Memory B cell (primary cell): Measurements from ENCODE around the gene SMIM13.

Experiments used
- ATAC-seq: fragments of 150-1000 bp; cut with Tn5 transposase; 2 replicates; pipeline ENCODE4 v1.10.0; 2021; ENCODE audit warnings: low read depth, mild to moderate bottlenecking, moderate library complexity
- DNase-seq, 2 donors: peaks; one replicate each; pipeline ENCODE4 v3.0.0; 2022; ENCODE audit warnings: low spot score in 2 of 2
- H3K27ac Mint-ChIP-seq: one replicate; pipeline ENCODE4 v1.8.0; 2022; ENCODE audit warnings: mild to moderate bottlenecking, moderate library complexity, mixed read lengths
- H3K27me3 Mint-ChIP-seq: one replicate; pipeline ENCODE4 v1.8.0; 2022; ENCODE audit warnings: mixed read lengths
- H3K36me3 Mint-ChIP-seq: one replicate; pipeline ENCODE4 v1.8.0; 2022; ENCODE audit warnings: mild to moderate bottlenecking, mixed read lengths
- H3K4me1 Mint-ChIP-seq: one replicate; pipeline ENCODE4 v1.8.0; 2022; ENCODE audit warnings: mixed read lengths
- H3K4me3 Mint-ChIP-seq: one replicate; pipeline ENCODE4 v1.8.0; 2022; ENCODE audit warnings: mild to moderate bottlenecking, moderate library complexity, mixed read lengths
- H3K9me3 Mint-ChIP-seq: one replicate; pipeline ENCODE4 v1.8.0; 2022; ENCODE audit warnings: mixed read lengths

The SMIM13 gene

DNA sequence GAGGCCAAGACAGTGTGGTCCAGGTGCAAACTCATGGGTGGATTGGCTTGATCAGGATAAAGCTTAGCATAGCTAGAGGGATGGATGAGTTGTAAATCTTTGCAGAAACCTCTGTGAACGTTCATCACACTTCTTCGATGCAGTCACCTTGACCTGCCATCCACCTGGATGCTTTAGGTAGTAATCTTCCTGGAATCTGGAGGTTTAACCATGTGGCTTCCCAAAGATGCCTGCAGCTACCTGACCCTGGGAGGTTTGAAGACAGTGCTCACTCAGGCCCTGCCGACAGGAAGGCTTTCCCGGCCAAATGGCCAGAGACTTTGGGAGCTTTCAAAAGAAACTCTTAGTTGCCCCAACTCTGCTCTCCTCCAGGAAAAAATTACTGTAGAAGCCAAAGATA lies 73.3 kb downstream of the SMIM13 start:
- Mint-ChIP-seq H3K36me3 (no peaks in the 10 kb centered on the region), H3K9me3 (no peaks in the 10 kb centered on the region), H3K4me1 (no peaks in the 10 kb centered on the region), H3K4me3 (no peak overlapping the region), H3K27ac (no peak overlapping the region), H3K27me3 (no peaks in the 10 kb centered on the region)
- DNase-seq (no peak), ATAC-seq (no peak)

DNA sequence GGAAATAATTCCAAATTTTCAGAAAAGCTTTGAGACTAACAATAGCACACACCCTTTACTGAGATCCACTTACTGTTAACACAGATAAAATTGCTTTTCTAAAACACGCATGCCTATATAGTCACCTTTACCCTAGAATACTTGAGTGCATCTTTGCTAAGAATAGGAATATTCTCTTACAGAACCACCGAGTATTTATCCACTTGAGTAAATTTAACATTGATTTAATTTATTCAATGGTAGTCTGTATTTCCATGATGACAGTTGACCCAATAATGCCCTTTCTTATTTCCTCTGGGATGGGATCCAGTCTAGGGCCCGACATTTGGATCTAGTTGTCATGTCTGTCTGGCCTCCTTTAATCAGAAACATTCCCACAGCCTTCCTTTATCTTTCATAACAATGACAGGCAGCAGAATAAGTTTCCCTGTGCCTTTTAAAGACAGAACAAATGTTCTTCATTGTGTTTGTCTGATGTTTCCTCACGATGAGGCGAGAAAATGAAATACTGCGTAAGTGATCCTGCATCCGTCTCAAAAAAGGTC lies 74.5 kb downstream of the SMIM13 start:
- Mint-ChIP-seq H3K4me1 (peaks cover 10% of the 10 kb centered on the region), H3K27ac (no peak overlapping the region), H3K36me3 (no peaks in the 10 kb centered on the region), H3K9me3 (no peaks in the 10 kb centered on the region), H3K4me3 (no peak overlapping the region), H3K27me3 (no peaks in the 10 kb centered on the region)
- ATAC-seq (no peak), DNase-seq (no peak)

DNA sequence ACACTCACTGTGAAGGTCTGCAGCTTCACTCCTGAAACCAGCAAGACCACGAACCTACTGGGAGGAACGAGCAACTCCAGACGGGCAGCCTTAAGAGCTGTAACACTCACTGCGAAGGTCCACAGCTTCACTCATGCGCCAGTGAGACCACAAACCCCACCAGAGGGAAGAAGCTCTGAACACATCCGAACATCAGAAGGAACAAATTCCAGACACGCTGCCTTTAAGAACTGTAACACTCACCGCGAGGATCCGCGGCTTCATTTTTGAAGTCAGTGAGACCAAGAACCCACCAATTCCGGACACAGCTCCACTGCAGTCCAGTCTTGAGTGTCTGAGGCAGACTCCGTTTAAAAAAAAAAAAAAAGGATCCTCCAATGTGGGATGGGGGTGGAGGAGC lies 78.3 kb downstream of the SMIM13 start:
- H3K27ac Mint-ChIP-seq: no peak overlapping the region
- H3K4me1 Mint-ChIP-seq: peaks cover 10% of the 10 kb centered on the region
- H3K36me3 Mint-ChIP-seq: no peaks in the 10 kb centered on the region
- no peaks in the 10 kb centered on the region for H3K9me3 Mint-ChIP-seq
- no peaks in the 10 kb centered on the region for H3K27me3 Mint-ChIP-seq
- DNase-seq (no peak), ATAC-seq (no peak)
- no peak overlapping the region for H3K4me3 Mint-ChIP-seq

DNA sequence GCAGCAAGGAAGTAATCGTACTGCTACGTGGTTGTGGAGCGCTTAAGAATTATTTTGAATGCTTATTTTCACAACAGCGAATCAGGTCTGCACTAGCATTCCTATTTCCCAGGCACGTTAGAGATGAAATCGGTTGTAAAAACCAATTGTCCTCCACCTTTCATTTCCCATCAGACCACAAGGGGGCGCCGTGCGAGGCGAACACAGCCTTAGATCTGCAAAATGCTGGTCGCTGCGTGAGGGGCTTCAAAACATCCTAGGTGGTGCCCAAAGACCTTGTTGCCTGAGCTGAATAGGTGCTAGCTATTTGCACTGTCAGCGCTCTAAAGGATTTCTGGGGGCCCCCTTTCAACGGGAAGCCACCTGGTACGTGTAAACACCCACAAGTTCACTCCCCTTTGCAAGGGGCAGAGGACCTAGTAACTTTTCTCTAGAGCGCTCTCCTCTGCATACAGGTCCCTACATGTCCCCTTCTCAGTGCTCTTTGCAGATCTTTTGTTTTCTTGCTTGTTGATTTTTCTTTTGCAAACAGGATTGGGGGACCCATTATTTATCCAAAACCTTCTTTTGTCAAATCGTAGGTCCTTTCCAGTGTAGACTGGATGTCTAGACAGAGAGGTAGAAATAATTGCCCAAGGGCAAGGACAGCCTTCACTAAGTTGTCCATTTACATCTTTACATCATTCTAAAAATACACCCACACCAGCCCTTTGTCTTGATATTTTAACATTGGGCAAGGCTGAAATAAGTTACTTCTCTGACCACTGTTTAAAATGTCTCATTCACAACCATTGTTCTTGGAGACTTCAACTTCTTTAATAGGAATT lies 79.1 kb downstream of the SMIM13 start:
- no peaks in the 10 kb centered on the region for H3K9me3 Mint-ChIP-seq
- H3K27ac Mint-ChIP-seq: no peak overlapping the region
- H3K4me1 Mint-ChIP-seq: peaks cover 10% of the 10 kb centered on the region
- peak overlapping the region; percentile 70 for H3K4me3 Mint-ChIP-seq
- peak; percentile 74 for ATAC-seq
- peak; percentile 80 to 82 for DNase-seq
- no peaks in the 10 kb centered on the region for H3K27me3 Mint-ChIP-seq
- H3K36me3 Mint-ChIP-seq: no peaks in the 10 kb centered on the region

DNA sequence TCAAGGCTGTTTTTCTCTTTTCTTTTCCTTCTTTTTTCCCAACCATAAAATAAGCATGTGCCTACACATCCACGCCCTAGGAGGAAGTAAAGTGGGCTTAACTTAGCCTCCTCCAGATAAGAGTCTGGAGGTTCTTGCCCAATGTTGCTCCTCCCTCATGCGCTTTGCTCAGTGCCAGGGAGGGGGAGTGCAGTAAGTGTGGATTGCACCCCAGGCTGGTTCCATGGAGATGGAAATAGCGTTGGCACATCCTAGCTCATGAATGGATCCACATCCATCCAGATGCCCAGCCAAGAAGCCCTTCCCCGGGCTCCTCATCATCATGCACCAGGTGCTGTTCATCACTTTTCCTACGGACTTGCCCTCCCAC lies 80.6 kb downstream of the SMIM13 start:
- Mint-ChIP-seq H3K27ac (no peak overlapping the region), H3K4me1 (peaks cover 10% of the 10 kb centered on the region), H3K9me3 (no peaks in the 10 kb centered on the region), H3K4me3 (no peak overlapping the region), H3K27me3 (no peaks in the 10 kb centered on the region), H3K36me3 (no peaks in the 10 kb centered on the region)
- ATAC-seq (no peak), DNase-seq (no peak)

DNA sequence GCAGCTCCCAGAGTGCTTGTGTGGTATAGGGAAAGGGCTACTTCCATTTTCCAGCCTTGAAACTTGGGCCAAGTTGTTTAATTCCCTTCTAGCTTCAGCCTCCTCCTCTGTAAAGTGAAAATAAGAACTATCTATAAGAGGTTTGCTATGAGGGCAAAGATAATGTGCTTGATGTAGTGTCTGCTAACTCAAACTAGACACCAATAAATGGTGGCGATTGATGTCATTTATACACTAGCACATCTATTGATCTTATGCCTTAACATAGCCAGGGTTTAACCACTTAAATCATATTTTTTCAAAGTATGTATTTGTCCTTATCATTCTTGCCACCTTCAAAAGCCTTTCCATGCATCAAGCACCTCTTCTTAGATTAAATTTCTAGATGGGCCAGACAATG lies 83.6 kb downstream of the SMIM13 start:
- H3K27me3 Mint-ChIP-seq: no peaks in the 10 kb centered on the region
- ATAC-seq (no peak), DNase-seq (no peak)
- no peak overlapping the region for H3K27ac Mint-ChIP-seq
- peaks cover 1% of the 10 kb centered on the region for H3K9me3 Mint-ChIP-seq
- peaks cover 8% of the 10 kb centered on the region for H3K4me1 Mint-ChIP-seq
- H3K4me3 Mint-ChIP-seq: no peak overlapping the region
- peaks cover 4% of the 10 kb centered on the region for H3K36me3 Mint-ChIP-seq

DNA sequence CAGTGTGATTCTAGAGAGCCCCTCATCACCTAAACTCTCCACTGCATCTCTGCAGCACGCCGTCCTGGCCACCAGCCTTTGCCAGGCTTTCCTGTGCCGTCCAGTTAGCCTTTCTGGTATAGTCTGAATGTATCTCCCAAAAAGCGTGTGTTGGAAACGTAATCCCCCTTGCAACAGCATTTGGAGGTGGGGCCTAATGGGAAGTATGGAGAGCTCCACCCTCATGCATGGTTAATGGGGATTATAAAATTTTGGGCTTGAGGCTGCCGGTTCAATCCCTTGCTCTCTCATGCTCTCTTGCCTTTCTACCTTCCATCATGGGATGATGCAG lies 85.4 kb downstream of the SMIM13 start:
- no peaks in the 10 kb centered on the region for H3K27me3 Mint-ChIP-seq
- H3K4me1 Mint-ChIP-seq: no peaks in the 10 kb centered on the region
- peak overlapping the region; percentile 21 for H3K27ac Mint-ChIP-seq
- DNase-seq: no peak
- H3K36me3 Mint-ChIP-seq: peaks cover 15% of the 10 kb centered on the region
- ATAC-seq: no peak
- H3K4me3 Mint-ChIP-seq: no peak overlapping the region
- H3K9me3 Mint-ChIP-seq: peaks cover 1% of the 10 kb centered on the region

DNA sequence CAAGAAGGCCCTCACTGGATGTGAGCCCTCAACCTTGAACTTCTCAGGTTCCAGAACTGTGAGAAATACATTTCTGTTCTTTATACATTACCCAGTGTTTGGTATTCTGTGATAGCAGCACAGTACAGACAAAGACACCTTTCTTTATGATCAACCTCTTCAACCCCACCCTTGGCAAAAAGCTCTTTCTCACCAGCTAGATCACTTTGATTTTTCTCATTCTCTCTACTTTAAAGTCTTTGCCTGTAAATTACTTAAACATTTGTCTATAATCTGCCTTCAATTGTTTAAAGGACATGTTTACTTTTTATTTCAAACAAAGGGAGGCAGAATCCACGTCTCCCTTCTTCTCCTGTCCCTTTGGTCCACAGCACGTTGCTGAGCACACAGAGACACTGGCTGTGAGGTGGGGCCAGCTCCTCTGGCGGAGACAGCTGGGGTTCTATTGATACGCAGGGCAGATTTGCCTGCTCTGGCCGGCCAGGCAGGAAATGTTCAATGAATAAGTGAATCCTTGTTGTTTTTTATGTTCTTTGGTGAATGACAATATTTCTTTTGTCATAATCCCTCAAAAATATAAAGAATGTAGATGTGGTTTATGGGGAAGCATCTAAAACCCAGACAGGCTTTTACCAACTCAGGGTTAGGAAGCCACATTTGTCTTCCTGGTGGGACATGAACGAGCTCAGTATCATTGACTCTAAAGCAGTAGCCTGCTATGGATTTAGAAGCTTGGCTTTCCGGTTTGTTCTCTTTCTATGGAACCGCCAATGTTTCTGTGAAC lies 86.0 kb downstream of the SMIM13 start:
- peaks cover 20% of the 10 kb centered on the region for H3K36me3 Mint-ChIP-seq
- no peak overlapping the region for H3K27ac Mint-ChIP-seq
- H3K4me1 Mint-ChIP-seq: no peaks in the 10 kb centered on the region
- no peak overlapping the region for H3K4me3 Mint-ChIP-seq
- ATAC-seq: no peak
- H3K9me3 Mint-ChIP-seq: peaks cover 1% of the 10 kb centered on the region
- no peak for DNase-seq
- H3K27me3 Mint-ChIP-seq: no peaks in the 10 kb centered on the region

DNA sequence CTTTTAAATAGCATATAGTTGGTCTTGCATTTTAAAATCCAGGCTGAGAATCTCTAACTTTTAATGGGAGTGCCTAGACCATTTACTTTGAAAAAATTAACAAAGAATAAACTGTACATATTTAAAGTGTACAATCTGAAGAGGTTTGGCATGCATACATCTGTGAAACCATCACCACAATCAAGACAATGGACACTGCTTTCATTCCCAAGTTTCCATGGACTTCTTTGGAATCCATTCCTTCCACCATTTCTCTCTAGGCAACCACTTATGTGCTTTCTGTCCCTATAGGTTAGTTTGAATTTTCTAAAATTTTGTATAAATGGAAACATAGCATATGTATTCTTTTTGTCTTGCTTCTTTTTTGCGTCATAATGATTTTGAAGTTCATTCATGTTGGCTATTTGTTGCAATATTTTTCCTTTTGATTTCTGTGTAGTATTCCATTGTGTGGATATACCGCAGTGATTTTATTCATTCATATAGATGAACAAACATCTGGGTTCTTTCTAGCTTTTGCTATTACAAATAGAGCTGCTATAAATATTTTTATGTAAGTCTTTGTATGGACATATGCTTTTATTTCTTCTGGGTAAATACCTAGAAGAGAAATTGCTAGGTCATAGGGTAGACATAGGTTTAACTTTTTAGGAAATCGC lies 88.0 kb downstream of the SMIM13 start:
- no peaks in the 10 kb centered on the region for H3K27me3 Mint-ChIP-seq
- H3K4me1 Mint-ChIP-seq: no peaks in the 10 kb centered on the region
- H3K9me3 Mint-ChIP-seq: peaks cover 1% of the 10 kb centered on the region
- ATAC-seq (no peak), DNase-seq (no peak)
- H3K36me3 Mint-ChIP-seq: peaks cover 29% of the 10 kb centered on the region
- H3K27ac Mint-ChIP-seq: no peak overlapping the region
- no peak overlapping the region for H3K4me3 Mint-ChIP-seq

DNA sequence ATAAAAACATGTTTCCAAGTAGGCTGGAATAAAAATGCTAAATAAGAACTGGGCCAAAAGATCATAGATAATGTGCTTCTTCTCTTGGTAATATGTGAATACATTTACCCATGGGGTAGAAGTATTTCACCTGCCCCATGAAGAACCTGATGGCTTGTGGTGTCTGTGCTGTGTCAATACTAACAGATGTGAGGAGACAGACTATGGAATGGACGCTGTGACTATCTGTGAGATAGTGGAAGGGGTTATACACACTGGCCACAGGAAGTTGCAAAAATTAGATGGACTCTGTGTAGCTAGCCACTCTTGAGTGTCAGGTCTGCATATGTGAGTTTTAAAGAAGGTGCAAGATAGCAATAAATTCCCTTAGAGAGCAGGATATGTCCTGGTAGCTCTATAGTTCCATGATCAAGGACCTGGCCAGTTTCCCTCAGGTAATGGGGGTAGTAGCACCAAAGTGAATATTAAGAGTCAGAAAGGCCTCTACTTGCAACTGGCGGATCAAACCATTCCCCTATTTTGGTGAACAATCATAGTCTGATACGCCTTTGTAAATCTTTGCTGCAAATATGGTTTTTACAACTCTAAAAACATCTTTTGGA lies 90.2 kb downstream of the SMIM13 start:
- H3K4me3 Mint-ChIP-seq: no peak overlapping the region

DNA sequence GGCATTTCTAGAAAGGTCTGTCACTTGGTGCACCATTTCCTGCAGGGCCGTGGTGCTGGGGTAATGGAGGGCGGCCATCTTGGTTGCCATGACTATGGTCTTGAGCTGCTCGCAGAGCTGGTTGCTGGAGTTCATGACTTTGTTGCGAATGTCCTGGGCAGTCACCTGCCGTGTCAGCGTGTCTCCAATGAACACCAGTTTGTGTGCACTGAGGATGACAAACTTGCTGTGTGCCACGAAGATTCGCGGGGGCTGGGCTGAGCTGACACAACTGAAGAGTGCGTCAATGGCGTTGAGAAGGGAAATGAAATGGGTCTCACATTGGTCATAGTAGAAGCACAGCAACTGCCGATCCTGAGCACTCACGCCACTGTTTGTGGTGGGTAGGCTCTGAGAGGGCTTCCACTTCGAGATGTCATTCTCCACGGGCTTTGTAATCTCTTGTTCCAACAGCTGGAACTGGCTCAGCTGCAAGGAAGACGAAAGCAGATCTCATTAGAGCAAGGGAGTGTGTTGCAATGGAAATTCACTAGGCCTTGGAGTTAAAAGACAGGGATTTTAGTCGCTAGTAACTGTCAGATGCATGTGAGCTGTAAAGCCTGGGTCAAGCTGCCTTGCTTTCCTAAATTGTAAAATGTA lies 91.7 kb downstream of the SMIM13 start:
- peaks cover 49% of the 10 kb centered on the region for H3K36me3 Mint-ChIP-seq
- H3K9me3 Mint-ChIP-seq: peaks cover 1% of the 10 kb centered on the region
- H3K4me1 Mint-ChIP-seq: no peaks in the 10 kb centered on the region
- DNase-seq (no peak), ATAC-seq (no peak)
- H3K27me3 Mint-ChIP-seq: no peaks in the 10 kb centered on the region
- no peak overlapping the region for H3K4me3 Mint-ChIP-seq
- no peak overlapping the region for H3K27ac Mint-ChIP-seq

More for the DNA sequence above, 90.2 kb downstream of the SMIM13 start:
- DNase-seq (no peak), ATAC-seq (no peak)
- Mint-ChIP-seq H3K27ac (no peak overlapping the region), H3K9me3 (peaks cover 1% of the 10 kb centered on the region), H3K36me3 (peaks cover 47% of the 10 kb centered on the region), H3K4me1 (no peaks in the 10 kb centered on the region), H3K27me3 (no peaks in the 10 kb centered on the region)

DNA sequence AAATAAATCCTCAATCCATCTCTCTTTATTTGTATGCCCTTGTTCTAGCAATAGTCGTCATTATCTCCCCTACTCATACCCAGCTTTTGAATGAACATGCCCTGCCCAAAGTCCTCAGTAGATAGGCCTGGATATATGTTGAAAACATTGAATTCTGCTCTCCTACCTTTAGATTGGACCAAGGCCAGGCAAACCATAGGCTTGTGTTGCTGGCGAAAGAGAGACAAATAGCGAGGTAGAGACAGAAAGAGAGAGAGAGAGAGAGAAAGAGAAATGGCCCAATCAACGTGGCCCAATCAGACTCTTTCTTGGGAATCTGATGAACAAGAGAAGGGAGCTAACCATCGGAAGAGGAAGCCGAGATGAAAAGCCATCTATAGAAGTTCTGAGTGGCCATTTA lies 93.7 kb downstream of the SMIM13 start:
- Mint-ChIP-seq H3K4me3 (no peak overlapping the region), H3K27ac (no peak overlapping the region), H3K4me1 (no peaks in the 10 kb centered on the region), H3K27me3 (no peaks in the 10 kb centered on the region), H3K9me3 (no peaks in the 10 kb centered on the region), H3K36me3 (peaks cover 59% of the 10 kb centered on the region)
- ATAC-seq (no peak), DNase-seq (no peak)
